Measurements from ENCODE around the gene MBNL2.

The MBNL2 gene

GRCh38 chr13:97234742-97235141 is 12.6 kb downstream of the MBNL2 start:
- DNase-seq (ENCODE audit: low read depth) = no peak

GRCh38 chr13:97235549-97236231 is 13.6 kb downstream of the MBNL2 start:
- no peak for DNase-seq (ENCODE audit: low read depth)

GRCh38 chr13:97237388-97237787 is 15.3 kb downstream of the MBNL2 start:
- no peak for DNase-seq (ENCODE audit: low read depth)

- DNase-seq (ENCODE audit: low read depth) = no peak
Observed at GRCh38 chr13:97238432-97238831, 16.3 kb downstream of the MBNL2 start.

- no peak for DNase-seq (ENCODE audit: low read depth)
Observed at GRCh38 chr13:97238883-97239282, 16.8 kb downstream of the MBNL2 start.

GRCh38 chr13:97239306-97239705 is 17.2 kb downstream of the MBNL2 start:
- DNase-seq (ENCODE audit: low read depth) = no peak

- no peak for DNase-seq (ENCODE audit: low read depth)
Observed at GRCh38 chr13:97239943-97240787, 18.0 kb downstream of the MBNL2 start.

GRCh38 chr13:97240788-97241734 is 18.9 kb downstream of the MBNL2 start:
- no peak for DNase-seq (ENCODE audit: low read depth)

- DNase-seq (ENCODE audit: low read depth) = no peak
Observed at GRCh38 chr13:97241761-97242160, 19.6 kb downstream of the MBNL2 start.

GRCh38 chr13:97242755-97243497 is 20.8 kb downstream of the MBNL2 start:
- DNase-seq (ENCODE audit: low read depth) = no peak

GRCh38 chr13:97243915-97244781 is 22.0 kb downstream of the MBNL2 start:
- DNase-seq (ENCODE audit: low read depth) = no peak

GRCh38 chr13:97245011-97245410 is 22.9 kb downstream of the MBNL2 start:
- DNase-seq (ENCODE audit: low read depth) = no peak

GRCh38 chr13:97246596-97247158 is 24.5 kb downstream of the MBNL2 start:
- no peak for DNase-seq (ENCODE audit: low read depth)

- DNase-seq (ENCODE audit: low read depth) = no peak
Observed at GRCh38 chr13:97248243-97248642, 26.1 kb downstream of the MBNL2 start.

- no peak for DNase-seq (ENCODE audit: low read depth)
Observed at GRCh38 chr13:97249093-97249795, 27.1 kb downstream of the MBNL2 start.

- DNase-seq (ENCODE audit: low read depth) = no peak
Observed at GRCh38 chr13:97249796-97250495, 27.8 kb downstream of the MBNL2 start.

GRCh38 chr13:97250560-97250959 is 28.4 kb downstream of the MBNL2 start:
- no peak for DNase-seq (ENCODE audit: low read depth)

- DNase-seq (ENCODE audit: low read depth) = no peak
Observed at GRCh38 chr13:97252735-97253134, 30.6 kb downstream of the MBNL2 start.
